ENCODE results near the gene PLXNA4.

The PLXNA4 gene

GRCh38 chr7:132242192-132242812 lies 334.0 kb downstream of the PLXNA4 start (continued):
- peak; percentile 37 for TF ChIP-seq ZNF335 (tag by site-specific recombination; conservative IDR thresholded peaks at IDR 0.05)
- peak; percentile 19 for TF ChIP-seq ZFHX2 (tag by site-specific recombination; conservative IDR thresholded peaks at IDR 0.05)
- peak; percentile 35; the same call in 1 of the 2 replicates for TF ChIP-seq ZNF518A (tag by site-specific recombination; conservative IDR thresholded peaks at IDR 0.05; ENCODE audit: low read depth)
- TF ChIP-seq ZBTB44 (tag by site-specific recombination; IDR thresholded peaks at IDR 0.05): peak; percentile 80
- no peak for TF ChIP-seq ZNF211 (tag by site-specific recombination; IDR thresholded peaks at IDR 0.05; ENCODE audit: low read depth)
- peak; percentile 70 for TF ChIP-seq ZEB2 (tag by site-specific recombination; IDR thresholded peaks at IDR 0.05)

GRCh38 chr7:132240821-132241422 lies 335.3 kb downstream of the PLXNA4 start:
- Histone ChIP-seq H3K27ac (ENCODE audit: extremely low read depth, low read depth, low read length) (no peak overlapping the region), H3K36me3 (ENCODE audit: control insufficient read depth in 2 of 2, insufficient read depth in 1 of 2, low read length in 2 of 2) (no peaks in the 10 kb centered on the region), H3K4me3 (ENCODE audit: low read depth, low read length) (no peak overlapping the region), H3K9me3 (ENCODE audit: control insufficient read depth, insufficient read depth, low read depth, low read length) (no peaks in the 10 kb centered on the region), H3K4me1 (ENCODE audit: control insufficient read depth, insufficient read depth, low read length) (peaks cover 13% of the 10 kb centered on the region)
- ChIA-PET CTCF (interaction anchor here (0.6 to 1.6 kb wide), 2 partner anchors 8 to 53 kb away, joined by 4 to 8 read pairs; no protein-coding TSS in a partner anchor), POLR2A (no interaction called here)
- peak; percentile 12; the same call in 1 of the 2 replicates for TF ChIP-seq ZNF398 (tag by site-specific recombination; IDR thresholded peaks at IDR 0.05)
- TF ChIP-seq ZNF274 (IDR thresholded peaks at IDR 0.05; ENCODE audit: low read length): no peak
- TF ChIP-seq ZNF274 (tag by site-specific recombination; IDR thresholded peaks at IDR 0.05; ENCODE audit: borderline replicate concordance): no peak
- TF ChIP-seq MEIS1 (CRISPR knock-in tag; IDR thresholded peaks at IDR 0.05; ENCODE audit: borderline replicate concordance): no peak
- TF ChIP-seq ZBTB1 (tag by site-specific recombination; IDR thresholded peaks at IDR 0.05): no peak
- peak; percentile 81 for TF ChIP-seq ZFHX2 (tag by site-specific recombination; conservative IDR thresholded peaks at IDR 0.05)
- TF ChIP-seq ZNF600 (tag by site-specific recombination; IDR thresholded peaks at IDR 0.05): 0 out of 2 replicates have a peak, but pooled peaks have one; percentile 20
- no peak for TF ChIP-seq SP7 (tag by site-specific recombination; IDR thresholded peaks at IDR 0.05)
- peak; percentile 47; the same call in 1 of the 2 replicates for TF ChIP-seq ZBTB20 (tag by site-specific recombination; IDR thresholded peaks at IDR 0.05)
- peak; percentile 17; the same call in 1 of the 2 replicates for TF ChIP-seq PRDM1 (tag by site-specific recombination; IDR thresholded peaks at IDR 0.05)
- no peak for TF ChIP-seq REST (tag by site-specific recombination; IDR thresholded peaks at IDR 0.05)
- TF ChIP-seq TCF7L2 (IDR thresholded peaks at IDR 0.05; ENCODE audit: borderline replicate concordance, low read depth, low read length): 0 out of 2 replicates have a peak, but pooled peaks have one; percentile 18
- 0 out of 2 replicates have a peak, but pooled peaks have one; percentile 58 for TF ChIP-seq EGR2 (tag by site-specific recombination; IDR thresholded peaks at IDR 0.05; ENCODE audit: low read depth)
- TF ChIP-seq ZIC2 (tag by site-specific recombination; IDR thresholded peaks at IDR 0.05): peak; percentile 94
- TF ChIP-seq ZBTB17 (tag by site-specific recombination; IDR thresholded peaks at IDR 0.05): peak; percentile 35; the same call in 1 of the 2 replicates
- no peak for TF ChIP-seq INSM2 (tag by site-specific recombination; IDR thresholded peaks at IDR 0.05)

Measured in HEK293 (cell line).